Measurements from ENCODE around the gene LPAR2.
"Not testable (repeated sequence)": the region's sequence is repeated elsewhere in the genome, so short reads cannot be mapped to it uniquely, and the experiment has no call there.

Gene LPAR2

DNA sequence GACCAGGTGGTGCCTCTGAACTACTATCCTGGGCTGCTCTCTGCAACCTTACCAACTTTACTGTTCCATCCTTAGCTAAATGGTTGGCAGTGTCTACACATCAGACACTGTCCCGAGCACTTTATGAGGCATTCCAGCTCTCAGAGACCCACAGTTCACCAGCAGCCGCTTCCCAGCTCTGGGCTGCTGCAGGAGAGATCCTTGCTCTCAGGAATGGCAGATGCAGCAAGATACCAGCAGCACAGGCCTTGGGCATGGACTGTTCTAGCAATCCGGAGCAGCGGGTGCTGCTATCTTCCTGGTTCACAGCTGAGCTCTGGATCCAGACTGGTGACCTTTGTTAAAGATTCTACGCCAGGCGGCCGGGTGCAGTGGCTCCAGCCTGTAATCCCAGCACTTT lies 3.3 kb upstream of the LPAR2 start:
- no peak for DNase-seq (ENCODE audit: low read depth in 2 of 2)

DNA sequence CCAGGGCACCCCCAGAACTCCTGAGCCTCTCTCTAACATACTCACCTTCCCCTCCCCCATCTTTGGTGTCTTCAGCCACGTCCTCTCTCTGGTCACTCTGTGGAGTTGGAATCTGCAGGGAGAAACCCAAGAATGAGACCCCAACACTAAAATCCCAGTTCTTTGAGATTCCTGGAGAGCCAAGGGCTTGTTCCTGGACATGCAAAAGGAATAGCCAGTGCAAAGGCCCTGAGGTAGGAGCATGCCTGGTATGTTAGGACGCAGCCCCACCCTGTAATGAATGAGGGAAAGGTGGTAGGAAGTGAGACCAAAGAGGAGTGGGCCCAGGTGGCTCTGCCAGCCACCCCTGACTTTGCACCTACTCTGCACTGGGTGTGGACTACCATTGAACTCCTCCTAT lies 2.4 kb upstream of the LPAR2 start:
- DNase-seq (ENCODE audit: low read depth in 2 of 2), result no peak

- DNase-seq (ENCODE audit: low read depth in 2 of 2), result no peak
Observed at GRCh38 chr19:19630062-19630414, 2.0 kb upstream of the LPAR2 start.

DNA sequence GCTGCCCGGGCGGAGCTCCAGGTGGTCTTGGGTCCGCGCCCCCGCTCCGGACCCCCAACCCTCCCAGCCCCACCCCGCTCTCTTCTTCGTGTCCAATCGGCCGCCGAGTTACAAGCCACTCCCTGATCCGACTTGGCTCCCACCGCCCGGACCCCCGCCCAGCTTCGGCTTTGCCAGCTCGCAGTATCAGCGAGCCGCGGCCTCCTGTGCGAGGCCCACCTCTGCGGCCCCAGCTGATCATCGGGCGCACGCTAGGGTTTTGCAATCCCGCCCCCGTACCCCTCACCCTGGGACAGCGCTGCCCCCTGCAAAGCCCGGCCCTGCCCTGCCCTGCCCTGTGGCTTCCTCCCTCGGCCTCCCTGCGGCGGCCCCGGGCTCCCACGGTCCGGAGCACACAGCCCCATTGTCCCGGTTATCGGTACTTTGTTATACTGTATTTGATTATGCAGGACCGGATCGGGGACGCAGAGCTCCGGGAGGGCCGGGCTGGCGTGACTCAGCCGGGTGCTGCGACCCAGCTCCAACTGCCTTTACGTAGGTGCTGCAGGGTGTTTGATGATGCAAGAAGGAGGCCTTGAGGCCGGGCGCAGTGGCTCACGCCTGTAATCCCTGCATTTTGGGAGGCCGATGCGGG lies 598 bp upstream of the LPAR2 start:
- peak in 1 of 2 donors; percentile 36 for DNase-seq (ENCODE audit: low read depth in 2 of 2)

- no peak for DNase-seq (ENCODE audit: low read depth in 2 of 2)
Observed at GRCh38 chr19:19626516-19627472, 1.2 kb downstream of the LPAR2 start.

DNA sequence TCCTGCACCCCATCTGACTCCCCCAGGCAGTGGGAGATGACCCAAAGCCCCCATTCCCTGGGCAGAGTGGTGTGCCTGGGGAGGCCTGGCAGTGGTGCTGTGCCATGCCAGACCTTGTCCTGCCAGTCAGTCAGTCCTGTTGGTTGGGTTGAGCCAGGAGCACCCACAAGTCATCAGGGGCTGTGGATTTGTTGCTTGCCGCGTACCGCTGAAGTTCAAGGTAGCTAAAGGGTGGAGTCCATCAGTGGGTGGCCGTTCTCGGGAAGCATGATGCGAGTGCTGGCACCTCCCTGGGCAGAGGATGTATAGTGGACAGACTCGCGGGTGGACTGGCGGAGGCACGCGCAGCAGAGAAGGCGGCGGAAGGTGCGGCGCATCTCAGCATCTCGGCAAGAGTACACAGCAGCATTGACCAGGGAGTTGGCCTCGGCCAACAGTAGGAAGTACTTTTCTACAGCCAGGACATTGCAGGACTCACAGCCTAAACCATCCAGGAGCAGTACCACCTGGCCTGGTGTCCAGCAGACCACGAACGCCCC lies 3.9 kb downstream of the LPAR2 start:
- no peak for DNase-seq (ENCODE audit: low read depth in 2 of 2)

GRCh38 chr19:19623383-19623782 lies 4.6 kb downstream of the LPAR2 start:
- DNase-seq (ENCODE audit: low read depth in 2 of 2), result no peak

DNA sequence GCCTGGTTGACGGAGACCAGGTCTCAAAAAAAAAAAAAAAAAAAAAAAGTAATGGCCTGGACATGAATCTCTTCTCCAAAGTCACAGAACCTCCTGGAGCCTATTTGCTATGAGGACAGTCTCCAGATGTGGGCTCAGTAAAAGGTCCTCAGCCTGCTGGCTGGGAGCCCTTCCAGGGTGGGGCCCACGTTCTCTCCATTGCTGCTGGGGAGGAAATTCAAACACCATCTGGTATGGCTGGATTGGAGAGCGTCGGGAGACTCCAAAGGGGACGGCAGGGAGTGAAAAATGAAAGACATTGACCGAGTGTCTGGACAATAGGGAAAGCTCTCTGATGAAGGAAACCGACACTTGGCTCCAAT lies 8.2 kb downstream of the LPAR2 start:
- DNase-seq (ENCODE audit: low read depth in 2 of 2), result no peak

GRCh38 chr19:19619181-19619848 lies 8.7 kb downstream of the LPAR2 start:
- DNase-seq (ENCODE audit: low read depth in 2 of 2), result no peak

- peak; percentile 98 to 99 for DNase-seq (ENCODE audit: low read depth in 2 of 2)
Observed at GRCh38 chr19:19618219-19619051, 9.6 kb downstream of the LPAR2 start, which contains the start of gene PBX4. PBX4 (minus strand) TSS chr19:19618687; CDS start chr19:19618629, 58 bp downstream.

DNA sequence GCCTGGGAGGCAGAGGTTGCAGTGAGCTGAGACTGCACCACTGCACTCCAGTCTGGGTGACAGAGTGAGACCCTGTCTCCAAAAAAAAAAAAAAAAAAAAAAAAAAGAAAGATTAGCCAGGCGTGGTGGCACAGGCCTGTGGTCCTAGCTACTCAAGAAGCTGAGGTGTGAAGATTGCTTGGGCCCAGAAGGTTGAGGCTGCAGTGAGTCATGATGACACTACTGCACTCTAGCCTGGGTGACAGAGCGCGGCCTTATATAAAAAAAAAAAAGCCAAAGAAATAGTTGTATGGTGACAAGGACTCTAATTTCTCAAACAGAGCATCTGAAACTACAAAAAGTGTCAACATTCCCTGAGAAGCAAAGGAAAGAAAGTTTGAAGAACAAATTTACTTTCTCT lies 12.9 kb downstream of the LPAR2 start:
- no peak for DNase-seq (ENCODE audit: low read depth in 2 of 2)

- no peak for DNase-seq (ENCODE audit: low read depth in 2 of 2)
Observed at GRCh38 chr19:19613506-19613905, 14.5 kb downstream of the LPAR2 start.

- no peak for DNase-seq (ENCODE audit: low read depth in 2 of 2)
Observed at GRCh38 chr19:19610376-19611202, 17.4 kb downstream of the LPAR2 start.

- DNase-seq (ENCODE audit: low read depth in 2 of 2), result not testable (repeated sequence)
Observed at GRCh38 chr19:19606686-19607085, 21.3 kb downstream of the LPAR2 start.

- no peak for DNase-seq (ENCODE audit: low read depth in 2 of 2)
Observed at GRCh38 chr19:19606021-19606420, 22.0 kb downstream of the LPAR2 start.

DNA sequence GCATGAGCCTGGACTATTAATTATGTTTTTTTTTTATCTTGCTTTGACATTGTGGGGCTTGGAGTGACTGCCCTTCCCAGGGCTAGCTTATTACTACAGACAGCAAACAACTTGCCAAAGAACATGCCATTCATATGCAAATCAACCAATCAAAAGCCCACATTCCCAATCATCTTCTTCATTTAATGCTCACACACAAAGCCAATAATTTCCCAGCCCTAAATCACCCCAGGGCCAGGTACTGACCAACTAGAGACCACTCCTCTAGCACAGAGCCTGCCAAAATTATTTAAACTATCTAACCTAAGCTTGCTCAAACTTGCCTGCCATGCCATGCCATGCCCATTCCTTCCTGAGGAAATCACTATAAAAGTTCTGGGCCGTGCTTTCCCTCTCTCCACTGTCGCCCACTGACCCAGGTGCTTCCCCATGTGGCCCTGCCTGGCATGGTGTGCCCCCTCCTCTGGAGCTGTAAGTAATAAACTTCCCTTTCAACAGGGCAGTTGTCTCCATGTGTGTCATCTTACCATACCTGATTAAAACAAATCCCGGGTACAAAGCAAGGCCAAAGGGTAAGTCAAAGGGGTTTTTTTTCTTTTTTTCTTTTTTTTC lies 25.2 kb downstream of the LPAR2 start:
- no peak for DNase-seq (ENCODE audit: low read depth in 2 of 2)

GRCh38 chr19:19602136-19602712 lies 25.8 kb downstream of the LPAR2 start:
- DNase-seq (ENCODE audit: low read depth in 2 of 2), result no peak

DNA sequence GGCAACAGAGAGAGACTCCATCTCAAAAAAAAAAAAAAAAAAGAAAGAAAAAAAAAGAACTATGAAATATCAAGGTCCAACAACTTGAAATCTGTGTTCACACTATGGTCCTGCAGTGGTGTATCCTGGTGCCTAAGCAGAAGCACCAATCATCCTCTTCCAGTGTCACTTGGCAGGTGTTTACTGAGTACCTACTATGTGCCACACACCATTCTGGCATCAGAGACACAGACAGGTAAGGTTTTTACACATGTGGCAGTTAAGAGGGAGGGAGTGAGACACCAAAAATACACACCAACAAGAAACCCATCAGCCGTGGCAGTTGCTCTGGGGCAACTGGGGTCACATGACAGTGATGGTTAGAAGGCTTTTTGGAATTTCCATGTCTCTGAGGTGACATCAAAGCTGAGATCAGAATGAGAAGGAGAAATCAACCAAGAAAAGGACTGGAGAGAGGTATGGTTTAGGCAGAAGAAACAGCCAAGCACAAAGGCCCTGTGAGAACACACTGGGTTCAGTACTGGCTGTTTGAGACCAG lies 27.2 kb downstream of the LPAR2 start:
- no peak for DNase-seq (ENCODE audit: low read depth in 2 of 2)

DNA sequence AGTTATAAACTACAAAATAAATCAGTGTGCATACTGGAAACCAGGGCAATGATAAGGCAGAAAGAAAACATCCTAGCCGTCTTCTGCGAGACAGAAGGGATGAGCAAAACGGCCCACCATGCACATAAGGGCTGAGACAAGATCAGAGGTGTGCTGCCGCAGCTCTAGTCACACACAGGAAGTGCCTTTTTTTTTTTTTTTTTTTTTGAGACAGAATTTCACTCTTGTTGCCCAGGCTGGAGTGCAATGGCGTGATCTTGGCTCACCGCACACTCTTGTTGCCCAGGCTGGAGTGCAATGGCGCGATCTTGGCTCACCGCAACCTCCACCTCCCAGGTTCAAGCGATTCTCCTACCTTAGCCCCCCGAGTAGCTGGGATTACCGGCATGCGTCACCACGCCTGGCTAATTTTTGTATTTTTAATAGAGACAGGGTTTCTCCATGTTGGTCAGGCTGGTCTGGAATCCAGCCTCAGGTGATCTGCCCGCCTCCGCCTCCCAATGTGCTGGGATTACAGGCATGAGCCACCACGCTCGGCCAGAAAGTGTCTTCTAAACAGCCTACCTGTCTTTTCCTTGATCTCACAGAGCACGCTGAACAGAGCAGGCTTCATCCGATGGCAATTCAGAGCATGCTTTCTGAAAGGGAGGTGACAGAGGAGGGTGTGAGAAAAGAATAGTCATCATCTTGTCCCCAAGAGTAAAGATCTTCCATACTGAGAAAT lies 29.1 kb downstream of the LPAR2 start:
- DNase-seq (ENCODE audit: low read depth in 2 of 2), result peak in 1 of 2 donors; percentile 41

All from stimulated activated CD8-positive, alpha-beta memory T cell treated with anti-CD3 and anti-CD28 coated beads, Interleukin-2, amount 100 ng/mL, for 1 hour (primary cell).